HG03457 (cell line): ENCODE data around the gene SPAST.
"Not testable (repeated sequence)": the region's sequence is repeated elsewhere in the genome, so short reads cannot be mapped to it uniquely, and the experiment has no call there.

Experiments used
- ATAC-seq: cut with Tn5 transposase; IDR thresholded peaks from one replicate; pipeline ENCODE4 v1.9.1; 2021; ENCODE audit warnings: moderate number of reproducible peaks; ENCODE audit not compliant: unreplicated experiment

The SPAST gene

GRCh38 chr2:32063310-32064020, at the start of gene SPAST:
Gene SPAST, plus strand, starts transcription at chr2:32063556. Its CDS starts 276 bp downstream, at chr2:32063832.
- peak; percentile 92 for ATAC-seq

GRCh38 chr2:32018789-32019482, 44.4 kb upstream of the SPAST start:
- not testable (repeated sequence) for ATAC-seq

GRCh38 chr2:32034198-32034887, 29.0 kb upstream of the SPAST start:
- not testable (repeated sequence) for ATAC-seq

- ATAC-seq: peak; percentile 76
These were observed 23.7 kb upstream of the SPAST start, which contains the start of gene DPY30 for GRCh38 chr2:32039447-32040219. Gene DPY30, minus strand, starts transcription at chr2:32039805. Its CDS starts 349 bp downstream, at chr2:32039456.

GRCh38 chr2:32043561-32043960, 19.8 kb upstream of the SPAST start:
- no peak for ATAC-seq

GRCh38 chr2:32051836-32052439, 11.4 kb upstream of the SPAST start:
- no peak for ATAC-seq

GRCh38 chr2:32054583-32054982, 8.8 kb upstream of the SPAST start:
- not testable (repeated sequence) for ATAC-seq

GRCh38 chr2:32058130-32058529, 5.2 kb upstream of the SPAST start:
- no peak for ATAC-seq

GRCh38 chr2:32060266-32060665, 3.1 kb upstream of the SPAST start:
- no peak for ATAC-seq

- no peak for ATAC-seq
These were observed 1.9 kb upstream of the SPAST start for GRCh38 chr2:32061430-32061829.

GRCh38 chr2:32061973-32062861, 1.1 kb upstream of the SPAST start:
- ATAC-seq: no peak

- ATAC-seq: no peak
These were observed 755 bp downstream of the SPAST start for GRCh38 chr2:32064021-32064601.

- no peak for ATAC-seq
These were observed 1.4 kb downstream of the SPAST start for GRCh38 chr2:32064713-32065112.

- no peak for ATAC-seq
These were observed 4.2 kb downstream of the SPAST start for GRCh38 chr2:32067549-32067948.

GRCh38 chr2:32074134-32074506, 10.8 kb downstream of the SPAST start:
- ATAC-seq: no peak

GRCh38 chr2:32095671-32096070, 32.3 kb downstream of the SPAST start:
- ATAC-seq: no peak

GRCh38 chr2:32108111-32108510, 44.8 kb downstream of the SPAST start:
- ATAC-seq: no peak

GRCh38 chr2:32118055-32118454, 54.7 kb downstream of the SPAST start:
- no peak for ATAC-seq

- ATAC-seq: no peak
These were observed 55.8 kb downstream of the SPAST start for GRCh38 chr2:32119161-32119560.
